ENCODE results near the gene P4HA2. TPM values are rescaled to one million over a fixed set of nuclear protein-coding genes. Genes with fewer than 3 reads are reported as not detected.

The P4HA2 gene
- total RNA-seq, 1 donor from 2014 or later = 79.0 TPM

DNA sequence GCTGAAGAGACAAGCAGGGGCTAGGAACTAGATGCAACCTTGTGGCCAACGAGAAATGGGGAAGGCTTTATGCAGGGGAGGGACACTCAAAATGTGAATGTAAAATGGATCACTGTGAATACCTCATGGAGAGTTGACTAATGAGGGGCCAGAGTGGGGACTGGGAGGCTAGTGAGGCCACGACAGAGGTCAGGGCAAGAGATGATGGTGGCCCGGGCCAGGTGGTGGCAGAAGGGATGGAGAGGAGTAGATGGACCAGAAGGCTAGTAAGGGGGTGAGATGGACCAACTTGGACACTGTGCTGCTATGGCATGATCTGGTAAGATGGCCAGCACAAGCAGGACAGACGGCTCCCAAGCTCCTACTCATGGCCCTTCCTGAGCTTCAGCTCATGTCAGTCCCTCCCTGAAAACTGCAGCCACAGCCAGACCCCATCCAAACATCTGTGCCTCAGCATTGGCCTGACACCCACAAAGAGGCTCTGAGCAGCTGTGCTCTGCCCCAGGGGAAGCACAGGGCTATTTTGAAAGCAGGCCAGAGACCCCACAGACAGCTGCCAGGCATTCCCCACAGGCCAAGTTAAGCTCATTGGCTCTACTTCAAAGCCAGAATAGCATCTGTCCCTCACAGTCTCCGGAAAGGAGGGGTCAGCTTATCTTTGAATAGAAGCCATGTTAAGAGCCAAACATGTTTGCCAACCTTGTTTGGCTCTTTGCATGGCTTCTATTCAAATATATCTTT, 22.1 kb downstream of the P4HA2 start:
- Histone ChIP-seq H3K27me3 (no peaks in the 10 kb centered on the region), H3K27ac (no peak overlapping the region), H3K9me3 (no peaks in the 10 kb centered on the region), H3K36me3 (peaks cover 48% of the 10 kb centered on the region), H3K4me3 (no peak overlapping the region), H3K4me1 (no peaks in the 10 kb centered on the region)
- intact Hi-C loops (cut with DNase I) = no loop called here
- TF ChIP-seq, protein P1, sequence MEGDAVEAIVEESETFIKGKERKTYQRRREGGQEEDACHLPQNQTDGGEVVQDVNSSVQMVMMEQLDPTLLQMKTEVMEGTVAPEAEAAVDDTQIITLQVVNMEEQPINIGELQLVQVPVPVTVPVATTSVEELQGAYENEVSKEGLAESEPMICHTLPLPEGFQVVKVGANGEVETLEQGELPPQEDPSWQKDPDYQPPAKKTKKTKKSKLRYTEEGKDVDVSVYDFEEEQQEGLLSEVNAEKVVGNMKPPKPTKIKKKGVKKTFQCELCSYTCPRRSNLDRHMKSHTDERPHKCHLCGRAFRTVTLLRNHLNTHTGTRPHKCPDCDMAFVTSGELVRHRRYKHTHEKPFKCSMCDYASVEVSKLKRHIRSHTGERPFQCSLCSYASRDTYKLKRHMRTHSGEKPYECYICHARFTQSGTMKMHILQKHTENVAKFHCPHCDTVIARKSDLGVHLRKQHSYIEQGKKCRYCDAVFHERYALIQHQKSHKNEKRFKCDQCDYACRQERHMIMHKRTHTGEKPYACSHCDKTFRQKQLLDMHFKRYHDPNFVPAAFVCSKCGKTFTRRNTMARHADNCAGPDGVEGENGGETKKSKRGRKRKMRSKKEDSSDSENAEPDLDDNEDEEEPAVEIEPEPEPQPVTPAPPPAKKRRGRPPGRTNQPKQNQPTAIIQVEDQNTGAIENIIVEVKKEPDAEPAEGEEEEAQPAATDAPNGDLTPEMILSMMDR (IDR thresholded peaks at IDR 0.05) = no peak
- DNase-seq (no peak), ATAC-seq (peak; percentile 35)

DNA sequence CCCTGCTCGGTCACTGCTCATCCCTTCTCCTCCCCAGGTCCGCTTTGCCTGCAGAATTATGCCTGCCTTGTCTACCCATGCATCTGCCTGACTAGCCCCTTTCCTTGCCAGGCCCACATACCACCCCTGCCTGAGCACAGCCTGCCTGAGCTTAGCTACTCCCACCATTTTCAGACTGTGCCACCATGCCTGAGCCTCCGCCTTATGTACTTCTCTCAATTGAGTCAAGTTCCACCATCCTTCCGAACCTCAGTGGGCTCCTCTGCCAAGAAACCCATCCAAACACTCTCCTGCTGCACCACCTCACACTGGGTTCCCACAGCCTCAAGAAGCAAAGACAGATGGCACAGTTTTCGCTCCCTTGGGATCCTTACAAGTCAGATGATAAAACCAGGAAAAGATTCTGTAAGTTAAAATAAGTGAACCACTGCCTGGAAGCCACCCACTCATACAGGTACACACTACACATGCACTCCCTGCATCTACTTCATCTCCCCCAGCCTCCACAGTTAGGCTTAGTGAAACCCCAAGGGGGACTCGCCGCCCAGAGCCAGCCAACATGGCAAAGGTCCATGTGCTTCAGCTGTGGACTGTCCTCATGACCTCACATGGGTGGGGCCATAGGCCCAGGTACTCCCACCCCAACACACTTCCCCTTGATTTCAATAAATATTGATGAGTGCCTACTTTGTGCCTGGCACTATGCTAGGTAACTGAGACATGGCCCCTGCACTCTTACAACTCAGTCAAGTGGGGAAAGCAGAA, 23.1 kb downstream of the P4HA2 start:
- intact Hi-C loops (cut with DNase I) = no loop called here
- Histone ChIP-seq H3K36me3 (peaks cover 51% of the 10 kb centered on the region), H3K27me3 (no peaks in the 10 kb centered on the region), H3K9me3 (no peaks in the 10 kb centered on the region), H3K4me3 (no peak overlapping the region), H3K27ac (no peak overlapping the region), H3K4me1 (no peaks in the 10 kb centered on the region)
- ATAC-seq = no peak
- no peak for DNase-seq
- TF ChIP-seq, protein P1 (IDR thresholded peaks at IDR 0.05) = no peak

DNA sequence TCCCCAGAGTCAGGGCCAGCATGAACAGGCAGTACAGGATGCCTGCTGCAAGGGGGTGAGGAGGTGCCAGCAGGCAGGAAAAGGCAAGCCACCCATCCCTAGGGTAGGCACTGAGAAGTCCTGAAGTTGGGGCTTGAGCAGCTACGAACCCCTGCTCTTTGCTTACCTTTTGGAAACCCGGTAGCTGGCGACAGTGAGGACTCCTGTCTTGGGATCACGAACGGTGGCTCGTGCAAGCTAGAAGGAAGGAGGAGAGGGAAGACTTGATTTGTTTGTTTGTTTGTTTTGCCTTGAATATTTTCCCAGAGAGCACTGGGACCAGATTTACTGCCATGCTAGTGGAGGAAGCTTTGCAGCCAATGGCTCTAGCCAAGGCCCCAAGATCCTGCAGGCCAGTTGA, 23.7 kb downstream of the P4HA2 start:
- H3K4me1 ChIP-seq = no peaks in the 10 kb centered on the region
- peaks cover 50% of the 10 kb centered on the region for H3K36me3 ChIP-seq
- no peaks in the 10 kb centered on the region for H3K9me3 ChIP-seq
- ATAC-seq (no peak), DNase-seq (no peak)
- intact Hi-C loops (cut with DNase I) = no loop called here
- no peaks in the 10 kb centered on the region for H3K27me3 ChIP-seq
- H3K4me3 ChIP-seq = no peak overlapping the region
- TF ChIP-seq, protein P1 (IDR thresholded peaks at IDR 0.05) = no peak
- no peak overlapping the region for H3K27ac ChIP-seq

DNA sequence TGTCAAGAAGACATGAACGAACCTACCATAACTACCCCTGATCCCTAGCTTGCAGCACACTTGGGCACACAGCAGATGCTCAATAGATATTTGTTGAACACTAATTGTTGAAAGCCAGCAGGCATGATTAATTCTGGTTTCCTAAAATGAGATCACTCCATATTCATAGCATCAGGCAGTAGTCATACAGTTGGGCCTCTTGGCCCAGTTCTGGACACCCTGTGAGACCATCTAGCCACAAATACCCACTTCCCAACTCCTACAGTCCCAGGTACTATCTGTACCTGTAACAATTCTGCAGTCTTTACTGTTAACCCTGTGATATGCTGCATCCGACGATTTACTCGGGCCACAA, 24.2 kb downstream of the P4HA2 start:
- no peak overlapping the region for H3K4me3 ChIP-seq
- DNase-seq (no peak), ATAC-seq (no peak)
- no peaks in the 10 kb centered on the region for H3K9me3 ChIP-seq
- H3K36me3 ChIP-seq = peaks cover 50% of the 10 kb centered on the region
- TF ChIP-seq, protein P1 (IDR thresholded peaks at IDR 0.05) = no peak
- no peaks in the 10 kb centered on the region for H3K4me1 ChIP-seq
- intact Hi-C loops (cut with DNase I) = no loop called here
- H3K27ac ChIP-seq = no peak overlapping the region
- H3K27me3 ChIP-seq = no peaks in the 10 kb centered on the region

DNA sequence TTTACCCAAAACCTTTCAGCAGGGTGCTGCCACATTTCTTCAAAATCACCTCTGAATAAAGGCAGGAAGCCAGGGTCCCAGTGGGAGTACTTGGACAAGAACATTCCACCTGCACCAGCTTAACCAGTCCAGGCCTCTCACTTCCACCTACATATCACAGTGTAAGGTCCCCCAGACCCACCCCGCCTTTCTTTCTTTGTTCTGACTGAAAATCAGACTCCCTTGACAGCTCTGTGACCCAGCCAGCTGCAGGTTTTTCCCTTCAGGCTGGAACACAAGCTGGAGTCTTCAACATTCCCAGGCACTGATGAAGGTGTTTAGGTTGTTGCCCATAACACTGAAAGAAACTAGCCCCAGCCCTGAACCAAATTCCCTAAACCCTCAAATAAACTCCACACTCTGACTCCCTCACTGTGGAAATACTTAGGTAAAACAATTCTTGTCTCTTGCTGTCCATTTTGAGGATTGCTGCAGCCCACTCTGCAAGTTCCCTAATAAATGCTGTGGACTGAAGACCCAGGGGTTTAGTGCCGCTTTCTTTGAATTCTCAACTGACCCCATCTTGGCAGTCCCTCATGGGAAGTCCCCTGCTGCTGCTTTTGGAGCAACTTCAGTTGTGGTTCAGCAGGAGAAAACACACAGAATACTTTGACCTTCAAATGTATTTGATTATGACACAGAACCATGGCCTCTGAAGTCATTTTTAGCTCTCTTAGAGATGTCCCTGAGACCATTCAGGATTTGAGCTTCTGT, 24.8 kb downstream of the P4HA2 start:
- H3K9me3 ChIP-seq = no peaks in the 10 kb centered on the region
- no peaks in the 10 kb centered on the region for H3K27me3 ChIP-seq
- ATAC-seq (no peak), DNase-seq (no peak)
- peaks cover 56% of the 10 kb centered on the region for H3K36me3 ChIP-seq
- H3K4me1 ChIP-seq = no peaks in the 10 kb centered on the region
- no peak overlapping the region for H3K27ac ChIP-seq
- TF ChIP-seq, protein P1 (IDR thresholded peaks at IDR 0.05) = no peak
- intact Hi-C loops (cut with DNase I) = no loop called here
- H3K4me3 ChIP-seq = no peak overlapping the region

Data from upper lobe of right lung (tissue), 1 donor.